Measurements from ENCODE around the gene EXO1. TPM values are rescaled to one million over a fixed set of nuclear protein-coding genes. Genes with fewer than 3 reads are reported as not detected.

EXO1 gene
- total and polyA plus RNA-seq, 2 donors (not counting 1 experiment from before 2014, with no cell fraction given) = 0.73 to 1.2 TPM

DNA sequence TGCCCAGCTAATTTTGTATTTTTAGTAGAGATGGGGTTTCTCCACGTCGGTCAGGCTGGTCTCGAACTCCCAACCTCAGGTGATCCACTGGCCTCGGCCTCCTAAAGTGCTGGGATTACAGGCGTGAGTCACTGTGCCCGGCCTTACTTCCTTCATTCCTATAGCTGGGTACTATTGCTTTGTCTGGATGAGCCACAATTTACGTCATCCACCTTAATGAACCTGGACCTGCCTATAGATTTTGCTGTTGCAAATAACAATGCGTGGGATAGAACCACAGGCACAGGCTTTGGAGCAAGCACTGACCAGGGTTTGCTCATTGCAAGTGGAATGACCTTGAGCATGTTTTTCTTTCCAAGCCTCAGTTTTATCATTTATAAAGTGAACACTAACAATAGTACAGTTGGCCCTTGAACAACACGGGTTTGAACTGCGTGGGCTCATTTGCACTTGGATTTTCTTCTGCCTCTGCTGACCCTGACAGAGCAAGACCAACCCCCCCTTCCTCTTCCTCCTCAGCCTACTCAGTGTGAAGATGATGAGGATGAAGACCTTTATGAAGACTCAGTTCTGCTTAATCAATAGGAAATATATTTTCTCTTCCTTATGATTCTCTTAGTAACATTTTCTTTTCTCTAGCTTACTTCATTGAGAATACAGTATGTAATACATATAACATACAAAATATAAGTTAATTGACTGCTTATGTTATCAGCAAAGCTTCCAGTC, 76.2 kb downstream of the EXO1 start:
- H3K27ac Mint-ChIP-seq = no peak overlapping the region
- CTCF ChIA-PET = no interaction called here
- TF ChIP-seq CTCF (IDR thresholded peaks at IDR 0.05) (no peak), EZH2 (IDR thresholded peaks at IDR 0.05; ENCODE audit: borderline replicate concordance, insufficient read depth, low read depth, low read length, poor library complexity, severe bottlenecking) (no peak)

GRCh38 chr1:241926141-241926540, 78.1 kb downstream of the EXO1 start:
- Histone ChIP-seq H3K79me2 (ENCODE audit: control insufficient read depth, insufficient read depth, low read length) (no peaks in the 10 kb centered on the region), H3K4me3 (ENCODE audit: control extremely low read depth in 1 of 5, extremely low read depth in 1 of 5, insufficient read depth in 1 of 5, low read depth in 2 of 5, low read length in 4 of 5) (no peak overlapping the region), H3K4me2 (replicated peaks; ENCODE audit: low read depth, low read length, poor library complexity, severe bottlenecking) (no peak overlapping the region), H3K4me1 (ENCODE audit: control insufficient read depth in 2 of 2, insufficient read depth in 2 of 2, low read length in 2 of 2) (no peaks in the 10 kb centered on the region), H3K27me3 (replicated peaks in 1 of 4; ENCODE audit: control extremely low read depth in 1 of 4, control insufficient read depth in 3 of 4, insufficient read depth in 4 of 4, low read length in 3 of 4) (no peaks in the 10 kb centered on the region), H3K9ac (ENCODE audit: low read length) (no peak overlapping the region), H3K27ac (ENCODE audit: low read length in 2 of 2) (no peak overlapping the region), H4K20me1 (ENCODE audit: control insufficient read depth, insufficient read depth, low read length, poor library complexity, severe bottlenecking) (no peaks in the 10 kb centered on the region), H3K36me3 (replicated peaks in 1 of 2; ENCODE audit: control extremely low read depth in 1 of 2, control insufficient read depth in 1 of 2, extremely low read depth in 1 of 2, insufficient read depth in 2 of 2, low read length in 1 of 2) (no peaks in the 10 kb centered on the region), H2AFZ (ENCODE audit: insufficient read depth, low read depth, low read length, poor library complexity, severe bottlenecking) (no peak overlapping the region), H3K9me3 (ENCODE audit: control extremely low read depth in 1 of 3, control insufficient read depth in 2 of 3, insufficient read depth in 1 of 3, low read length in 2 of 3) (no peaks in the 10 kb centered on the region)
- peaks cover 2% of the 10 kb centered on the region for H3K27me3 Mint-ChIP-seq
- ChIA-PET POLR2A (no interaction called here), CTCF (no interaction called here)
- H3K9me3 Mint-ChIP-seq (ENCODE audit: insufficient read depth) = no peaks in the 10 kb centered on the region
- no peak overlapping the region for H3K4me3 Mint-ChIP-seq
- DNase-seq (no peak), ATAC-seq (ENCODE audit: low read depth) (no peak)
- WGBS (ENCODE audit: insufficient coverage) = 64% methylated on average over 4 of the region's 5 CpGs
- H3K27ac Mint-ChIP-seq = no peak overlapping the region
- TF ChIP-seq CTCF (IDR thresholded peaks at IDR 0.05) (no peak), EZH2 (IDR thresholded peaks at IDR 0.05; ENCODE audit: borderline replicate concordance, insufficient read depth, low read depth, low read length, poor library complexity, severe bottlenecking) (no peak)
- intact Hi-C loops (cut with micrococcal nuclease) = no loop called here
- H3K4me1 Mint-ChIP-seq = no peaks in the 10 kb centered on the region

More for the DNA sequence above, 76.2 kb downstream of the EXO1 start:
- ATAC-seq (ENCODE audit: low read depth) (no peak), DNase-seq (no peak)
- POLR2A ChIA-PET = no interaction called here
- Histone ChIP-seq H3K9ac (ENCODE audit: low read length) (no peak overlapping the region), H3K36me3 (replicated peaks in 1 of 2; ENCODE audit: control extremely low read depth in 1 of 2, control insufficient read depth in 1 of 2, extremely low read depth in 1 of 2, insufficient read depth in 2 of 2, low read length in 1 of 2) (no peaks in the 10 kb centered on the region), H3K4me1 (ENCODE audit: control insufficient read depth in 2 of 2, insufficient read depth in 2 of 2, low read length in 2 of 2) (no peaks in the 10 kb centered on the region), H2AFZ (ENCODE audit: insufficient read depth, low read depth, low read length, poor library complexity, severe bottlenecking) (no peak overlapping the region), H3K27me3 (replicated peaks in 1 of 4; ENCODE audit: control extremely low read depth in 1 of 4, control insufficient read depth in 3 of 4, insufficient read depth in 4 of 4, low read length in 3 of 4) (no peaks in the 10 kb centered on the region), H3K4me2 (replicated peaks; ENCODE audit: low read depth, low read length, poor library complexity, severe bottlenecking) (no peak overlapping the region), H4K20me1 (ENCODE audit: control insufficient read depth, insufficient read depth, low read length, poor library complexity, severe bottlenecking) (no peaks in the 10 kb centered on the region), H3K4me3 (ENCODE audit: control extremely low read depth in 1 of 5, extremely low read depth in 1 of 5, insufficient read depth in 1 of 5, low read depth in 2 of 5, low read length in 4 of 5) (no peak overlapping the region), H3K9me3 (ENCODE audit: control extremely low read depth in 1 of 3, control insufficient read depth in 2 of 3, insufficient read depth in 1 of 3, low read length in 2 of 3) (no peaks in the 10 kb centered on the region), H3K79me2 (ENCODE audit: control insufficient read depth, insufficient read depth, low read length) (no peaks in the 10 kb centered on the region), H3K27ac (ENCODE audit: low read length in 2 of 2) (no peak overlapping the region)
- intact Hi-C loops (cut with micrococcal nuclease) = no loop called here
- WGBS (ENCODE audit: insufficient coverage) = 87% methylated on average over 5 of the region's 10 CpGs
- H3K4me1 Mint-ChIP-seq = no peaks in the 10 kb centered on the region
- H3K9me3 Mint-ChIP-seq (ENCODE audit: insufficient read depth) = no peaks in the 10 kb centered on the region
- no peak overlapping the region for H3K4me3 Mint-ChIP-seq
- H3K27me3 Mint-ChIP-seq = no peaks in the 10 kb centered on the region

Data from B cell (primary cell).